ENCODE measurements around the gene CD52.

CD52 gene

GRCh38 chr1:26353210-26353859, 35.6 kb downstream of the CD52 start:
- H3K4me3 ChIP-seq (replicated peaks in 1 of 2; ENCODE audit: low read depth in 2 of 2, low read length in 2 of 2): no peak overlapping the region
- no peak for TF ChIP-seq CTCF (IDR thresholded peaks at IDR 0.05; ENCODE audit: low read depth, low read length)
- DNase-seq (ENCODE audit: low read depth in 2 of 2): no peak

GRCh38 chr1:26353976-26354820, 36.4 kb downstream of the CD52 start, which contains the start of gene CRYBG2:
Gene CRYBG2 (minus strand): TSS chr1:26354130. CDS start chr1:26346657, 7,473 bp downstream.
- no peak for TF ChIP-seq CTCF (IDR thresholded peaks at IDR 0.05; ENCODE audit: low read depth, low read length)
- H3K4me3 ChIP-seq (replicated peaks in 1 of 2; ENCODE audit: low read depth in 2 of 2, low read length in 2 of 2): no peak within 1 kb of the TSS
- no peak for DNase-seq (ENCODE audit: low read depth in 2 of 2)

GRCh38 chr1:26354972-26355371, 37.2 kb downstream of the CD52 start:
- H3K4me3 ChIP-seq (replicated peaks in 1 of 2; ENCODE audit: low read depth in 2 of 2, low read length in 2 of 2): no peak overlapping the region
- DNase-seq (ENCODE audit: low read depth in 2 of 2): no peak
- TF ChIP-seq CTCF (IDR thresholded peaks at IDR 0.05; ENCODE audit: low read depth, low read length): no peak

GRCh38 chr1:26356106-26356505, 38.3 kb downstream of the CD52 start:
- no peak overlapping the region for H3K4me3 ChIP-seq (replicated peaks in 1 of 2; ENCODE audit: low read depth in 2 of 2, low read length in 2 of 2)
- no peak for DNase-seq (ENCODE audit: low read depth in 2 of 2)
- TF ChIP-seq CTCF (IDR thresholded peaks at IDR 0.05; ENCODE audit: low read depth, low read length): no peak

GRCh38 chr1:26357121-26357602, 39.4 kb downstream of the CD52 start:
- DNase-seq (ENCODE audit: low read depth in 2 of 2): no peak
- no peak overlapping the region for H3K4me3 ChIP-seq (replicated peaks in 1 of 2; ENCODE audit: low read depth in 2 of 2, low read length in 2 of 2)
- no peak for TF ChIP-seq CTCF (IDR thresholded peaks at IDR 0.05; ENCODE audit: low read depth, low read length)

GRCh38 chr1:26358411-26359384, 40.9 kb downstream of the CD52 start:
- H3K4me3 ChIP-seq (replicated peaks in 1 of 2; ENCODE audit: low read depth in 2 of 2, low read length in 2 of 2): no peak overlapping the region
- DNase-seq (ENCODE audit: low read depth in 2 of 2): no peak
- no peak for TF ChIP-seq CTCF (IDR thresholded peaks at IDR 0.05; ENCODE audit: low read depth, low read length)

Measured in cardiac fibroblast (primary cell).